Pancreas (tissue), 10 donors: Measurements from ENCODE around the gene SPINT2. TPM values are rescaled to one million over a fixed set of nuclear protein-coding genes. Genes with fewer than 3 reads are reported as not detected.

ENCODE experiments used
- ATAC-seq, 4 donors: fragments of 200-7000 bp; cut with Tn5 transposase; one replicate each; pipeline versions ENCODE4 v1.8.0 to v1.9.1; 2020; ENCODE audit warnings: mild to moderate bottlenecking in 4 of 4, moderate library complexity in 4 of 4
- DNase-seq, 6 donors: peaks; one replicate each; pipeline ENCODE4 v3.0.0-alpha.2; 2020
- FAIRE-seq: peaks from 2 replicates; lab custom pipeline; 2012; peaks lifted over from hg19 to GRCh38; lab: Jason Lieb, UNC
- H3K27ac ChIP-seq, 4 donors: fragments of 200-600 bp; sonication (generic); 1 replicate in 3 of 4; 2 replicates in 1 of 4; pipeline versions ENCODE4 v1.5.0 to v1.8.0; 2020
- H3K27me3 ChIP-seq, 4 donors: fragments of 200-600 bp; one replicate each; pipeline ENCODE4 v1.8.0; 2021
- H3K36me3 ChIP-seq, 3 donors: fragments of 200-600 bp; sonication (generic) in 1 of 3; one replicate each; pipeline versions ENCODE4 v1.5.0 to v1.8.0; 2020 to 2021
- H3K4me1 ChIP-seq, 3 donors: fragments of 200-600 bp; one replicate each; pipeline ENCODE4 v1.8.0; 2021
- H3K4me3 ChIP-seq, 4 donors: fragments of 200-600 bp; sonication (generic) in 2 of 4; one replicate each; pipeline versions ENCODE4 v1.5.0 to v1.8.0; 2020 to 2021
- H3K9me3 ChIP-seq, 4 donors: fragments of 200-600 bp; one replicate each; pipeline ENCODE4 v1.8.0; 2021
- CTCF ChIP-seq, 4 donors: fragments of 200-600 bp; sonication (generic) in 3 of 4; IDR thresholded peaks; one replicate each; pipeline versions ENCODE4 v1.5.0 to v1.8.0; 2021; ENCODE audit warnings: antibody characterized with exemption in 4 of 4
- WGBS, 2 donors: extraction: QIAGEN DNeasy Blood & Tissue Kit; methylation state at CpG; one replicate each; pipeline ENCODE4 v1.1.7; 2013; 5-methylcytosine and 5-hydroxymethylcytosine counted together
- intact Hi-C, 3 donors: fragments of 100-400 bp; cut with DNase I; formaldehyde crosslinking; loops; one replicate each; pipeline versions ENCODE4 v1.11.1 to v1.14.2; 2022
- polyA plus RNA-seq, 2 donors: library from polyadenylated mRNA; stranded (reverse); fragments of 200-250 nt; gene quantifications; one replicate each; pipeline ENCODE4 v1.2.3, GENCODE V29; 2013
- total RNA-seq, 6 donors: library from RNA; stranded (reverse); fragmentation: NEBNext Ultra II Directional in 4 of 6; extraction: Animal tissue kit (Norgen Biotek cat#: 25700) in 4 of 6; gene quantifications; one replicate each; pipeline versions ENCODE4 v1.2.1 to v1.2.4, GENCODE V29; 2021 to 2023
- donor health status: healthy with polysubstance abuse.
- donor health status: DM: no; HTN: no; CAD: no; lungs with moderate emphysema.
- donor health status: DM: no; HTN: no; CAD: no.
- donor health status: control.
- donor health status: control.
- donor health status: Bipolar disorder and iron deficiency.
- donor health status: DM: yes; HTN: yes; CAD: no.
- donor health status: DM: no; HTN: no; CAD: no.
- donor health status: DM: no; HTN: no; CAD: no.
- donor health status: DM: yes; HTN: yes; CAD: no.

The SPINT2 gene
- total and polyA plus RNA-seq, 8 donors: 121 to 337 (median 171) TPM

- no peaks in the 10 kb centered on the region for H3K27me3 ChIP-seq
- no peak overlapping the region for H3K27ac ChIP-seq
- whole genome bisulfite sequencing, 2 donors: 42 to 50% methylated on average over 5 of the region's 5 CpGs
- ATAC-seq (no peak), DNase-seq (no peak), FAIRE-seq (no peak)
- intact Hi-C loops: no loop called here
- H3K4me1 ChIP-seq: peaks cover 30 to 50% (median 40%) of the 10 kb centered on the region in 3 donors
- H3K4me3 ChIP-seq: no peak overlapping the region
- no peaks in the 10 kb centered on the region for H3K9me3 ChIP-seq
- TF ChIP-seq CTCF (IDR thresholded peaks at IDR 0.05): no peak
- no peaks in the 10 kb centered on the region for H3K36me3 ChIP-seq
These were observed 6.3 kb downstream of the SPINT2 start for GRCh38 chr19:38270587-38271167.

GRCh38 chr19:38273499-38273898 lies 9.1 kb downstream of the SPINT2 start:
- intact Hi-C loops: no loop called here
- DNase-seq (peak in 1 of 6 donors; percentile 62), FAIRE-seq (no peak), ATAC-seq (peak; percentile 64 to 78 (median 71))
- Histone ChIP-seq H3K27ac (peak overlapping the region in 2 of 4 donors; percentile 18 to 46), H3K4me1 (peaks cover 39 to 69% (median 42%) of the 10 kb centered on the region in 3 donors), H3K36me3 (no peaks in the 10 kb centered on the region), H3K4me3 (no peak overlapping the region), H3K27me3 (no peaks in the 10 kb centered on the region), H3K9me3 (no peaks in the 10 kb centered on the region)
- TF ChIP-seq CTCF (IDR thresholded peaks at IDR 0.05): no peak
- 15 to 30% methylated on average over 2 of the region's 2 CpGs for WGBS, 2 donors

- Histone ChIP-seq H3K36me3 (no peaks in the 10 kb centered on the region), H3K4me3 (no peak overlapping the region), H3K4me1 (peaks cover 34 to 64% (median 41%) of the 10 kb centered on the region in 3 donors), H3K27ac (peak overlapping the region in 1 of 4 donors; percentile 46), H3K27me3 (no peaks in the 10 kb centered on the region), H3K9me3 (no peaks in the 10 kb centered on the region)
- ATAC-seq (no peak), DNase-seq (no peak), FAIRE-seq (no peak)
- WGBS, 2 donors: 36 to 42% methylated on average over 9 of the region's 9 CpGs
- TF ChIP-seq CTCF (IDR thresholded peaks at IDR 0.05): no peak
- intact Hi-C loops: no loop called here
These were observed 10.4 kb downstream of the SPINT2 start for GRCh38 chr19:38274739-38275138.

DNA sequence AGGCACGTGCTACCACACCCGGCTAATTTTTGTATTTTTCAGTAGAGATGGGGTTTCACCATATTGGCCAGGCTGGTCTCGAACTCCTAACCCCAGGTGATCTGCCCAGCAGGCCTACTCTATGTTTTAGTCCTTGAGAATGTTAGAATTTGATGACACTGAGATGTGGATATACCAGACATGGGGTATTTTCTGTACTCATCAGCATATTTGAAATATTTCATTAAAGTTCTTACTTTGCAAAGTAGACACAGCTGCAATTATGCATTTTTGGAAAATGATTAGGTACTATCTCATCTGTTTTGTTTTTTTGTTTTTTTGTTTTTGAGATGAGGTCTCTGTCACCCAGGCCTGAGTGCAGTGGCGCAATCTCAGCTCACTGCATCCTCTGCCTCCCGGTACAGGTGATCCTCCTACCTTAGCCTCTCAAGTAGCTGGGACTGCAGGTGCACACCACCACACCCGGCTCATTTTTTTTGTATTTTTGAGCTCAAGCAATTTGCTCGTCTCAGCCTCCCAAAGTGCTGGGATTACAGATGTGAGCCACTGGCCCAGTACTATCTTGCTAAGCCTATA lies 12.7 kb downstream of the SPINT2 start:
- intact Hi-C loops: no loop called here
- Histone ChIP-seq H3K27ac (peak overlapping the region; percentile 6 to 75 (median 41)), H3K4me1 (peaks cover 37 to 58% (median 44%) of the 10 kb centered on the region in 3 donors), H3K27me3 (no peaks in the 10 kb centered on the region), H3K4me3 (no peak overlapping the region), H3K36me3 (no peaks in the 10 kb centered on the region), H3K9me3 (no peaks in the 10 kb centered on the region)
- WGBS, 2 donors: 90 to 94% methylated on average over 7 of the region's 7 CpGs
- DNase-seq (no peak), ATAC-seq (no peak), FAIRE-seq (no peak)
- TF ChIP-seq CTCF (IDR thresholded peaks at IDR 0.05): no peak

DNA sequence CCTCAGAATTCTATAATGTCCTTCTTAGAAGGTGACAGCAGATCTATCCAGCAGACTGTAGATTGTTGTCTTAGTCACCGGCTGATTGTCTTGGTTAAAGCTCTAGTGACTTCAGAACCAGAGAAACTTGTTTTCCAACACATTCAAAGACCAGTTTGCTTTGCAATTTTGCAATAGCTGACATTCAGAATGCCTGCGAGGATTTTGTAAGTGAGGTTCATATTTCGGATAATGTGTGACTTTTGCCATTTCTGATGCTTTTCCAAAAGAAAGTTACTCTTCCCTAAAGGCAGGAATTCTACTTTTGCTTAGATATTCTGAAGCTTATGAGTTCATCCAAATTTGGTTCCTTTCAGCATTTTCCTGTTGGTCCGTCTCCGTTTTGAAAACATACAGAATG lies 13.2 kb downstream of the SPINT2 start:
- intact Hi-C loops: no loop called here
- Histone ChIP-seq H3K36me3 (no peaks in the 10 kb centered on the region), H3K4me3 (no peak overlapping the region), H3K9me3 (no peaks in the 10 kb centered on the region), H3K4me1 (peaks cover 40 to 61% (median 47%) of the 10 kb centered on the region in 3 donors), H3K27me3 (no peaks in the 10 kb centered on the region), H3K27ac (peak overlapping the region in 3 of 4 donors; percentile 20 to 75 (median 62))
- no peak for DNase-seq
- no peak for FAIRE-seq
- WGBS, 2 donors: 13 to 15% methylated on average over 5 of the region's 5 CpGs
- no peak for TF ChIP-seq CTCF (IDR thresholded peaks at IDR 0.05)
- peak in 3 of 4 donors; percentile 43 to 68 (median 50) for ATAC-seq
